Measurements from ENCODE around the gene ERC2.

ERC2 gene

DNA sequence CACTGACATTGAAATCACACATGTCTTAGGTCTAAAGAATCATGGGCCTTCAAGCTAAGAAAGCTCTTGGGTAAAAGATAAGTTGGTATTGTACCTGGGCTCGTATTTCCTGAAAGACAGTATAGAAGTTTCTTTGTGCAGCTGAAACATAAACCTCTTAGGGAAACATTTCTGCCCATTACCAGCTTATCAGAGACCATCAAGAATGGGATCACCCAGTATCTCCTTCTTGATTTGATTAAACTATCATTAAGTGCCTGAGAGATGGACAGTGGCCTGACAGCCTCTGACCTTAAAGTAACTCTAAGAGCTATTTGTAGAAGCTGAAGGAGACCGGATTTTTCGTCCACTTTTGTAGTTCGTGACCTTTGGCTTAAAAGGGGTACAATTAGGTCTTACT lies 265.3 kb downstream of the ERC2 start:
- Histone ChIP-seq H3K9ac (ENCODE audit: low read length) (no peak overlapping the region), H3K4me3 (ENCODE audit: low read length) (no peak overlapping the region), H3K4me1 (ENCODE audit: control insufficient read depth, insufficient read depth, low read length) (no peaks in the 10 kb centered on the region), H3K27ac (ENCODE audit: low read depth, low read length) (no peak overlapping the region), H3K36me3 (ENCODE audit: control insufficient read depth, insufficient read depth, low read length) (no peaks in the 10 kb centered on the region), H3K27me3 (ENCODE audit: control insufficient read depth, insufficient read depth, low read length) (no peaks in the 10 kb centered on the region)

DNA sequence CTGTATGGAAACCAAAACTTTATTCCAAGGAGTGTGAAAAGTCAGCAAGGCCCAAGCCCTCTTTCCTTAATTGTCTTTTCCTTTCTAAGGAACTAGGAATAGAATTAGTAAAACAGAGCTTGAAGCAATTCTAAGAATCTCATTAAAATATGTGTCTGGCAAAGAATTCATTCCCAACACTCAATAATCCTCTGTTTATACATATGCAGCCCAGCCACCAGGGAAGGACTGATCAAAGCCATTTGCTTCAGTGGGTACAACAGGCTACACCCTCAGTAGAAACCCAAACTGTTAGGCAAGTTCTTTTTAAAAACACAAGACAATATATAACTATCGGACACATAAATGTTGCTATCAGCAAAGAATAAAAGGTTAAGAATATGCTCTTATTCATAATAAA lies 266.9 kb downstream of the ERC2 start:
- Histone ChIP-seq H3K36me3 (ENCODE audit: control insufficient read depth, insufficient read depth, low read length) (no peaks in the 10 kb centered on the region), H3K9ac (ENCODE audit: low read length) (no peak overlapping the region), H3K4me3 (ENCODE audit: low read length) (no peak overlapping the region), H3K4me1 (ENCODE audit: control insufficient read depth, insufficient read depth, low read length) (no peaks in the 10 kb centered on the region), H3K27me3 (ENCODE audit: control insufficient read depth, insufficient read depth, low read length) (no peaks in the 10 kb centered on the region), H3K27ac (ENCODE audit: low read depth, low read length) (no peak overlapping the region)

GRCh38 chr3:56200251-56200650 lies 268.0 kb downstream of the ERC2 start:
- H3K4me3 ChIP-seq (ENCODE audit: low read length) = no peak overlapping the region
- no peaks in the 10 kb centered on the region for H3K36me3 ChIP-seq (ENCODE audit: control insufficient read depth, insufficient read depth, low read length)
- H3K27me3 ChIP-seq (ENCODE audit: control insufficient read depth, insufficient read depth, low read length) = no peaks in the 10 kb centered on the region
- H3K27ac ChIP-seq (ENCODE audit: low read depth, low read length) = no peak overlapping the region
- no peaks in the 10 kb centered on the region for H3K4me1 ChIP-seq (ENCODE audit: control insufficient read depth, insufficient read depth, low read length)
- no peak overlapping the region for H3K9ac ChIP-seq (ENCODE audit: low read length)

DNA sequence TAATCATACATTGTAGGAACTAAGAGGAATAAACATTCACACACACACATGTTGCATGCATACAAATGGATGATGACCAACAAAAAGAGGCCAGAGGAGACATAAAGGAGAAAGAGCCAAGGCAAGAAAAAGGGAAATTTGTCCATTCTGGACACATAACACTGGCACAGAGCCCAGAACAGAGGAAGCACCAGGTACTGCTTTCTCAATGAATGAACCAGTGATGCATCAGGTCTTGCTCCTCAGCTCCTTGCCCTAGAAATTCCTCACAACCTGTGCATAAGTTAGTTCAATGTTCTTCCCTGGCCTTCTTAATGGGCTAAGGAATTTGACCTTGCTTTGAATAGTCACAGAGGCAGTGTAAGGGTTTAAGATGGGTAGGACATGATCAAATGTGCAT lies 270.3 kb downstream of the ERC2 start:
- Histone ChIP-seq H3K27ac (ENCODE audit: low read depth, low read length) (no peak overlapping the region), H3K4me3 (ENCODE audit: low read length) (no peak overlapping the region), H3K4me1 (ENCODE audit: control insufficient read depth, insufficient read depth, low read length) (no peaks in the 10 kb centered on the region), H3K9ac (ENCODE audit: low read length) (no peak overlapping the region), H3K27me3 (ENCODE audit: control insufficient read depth, insufficient read depth, low read length) (no peaks in the 10 kb centered on the region), H3K36me3 (ENCODE audit: control insufficient read depth, insufficient read depth, low read length) (no peaks in the 10 kb centered on the region)

DNA sequence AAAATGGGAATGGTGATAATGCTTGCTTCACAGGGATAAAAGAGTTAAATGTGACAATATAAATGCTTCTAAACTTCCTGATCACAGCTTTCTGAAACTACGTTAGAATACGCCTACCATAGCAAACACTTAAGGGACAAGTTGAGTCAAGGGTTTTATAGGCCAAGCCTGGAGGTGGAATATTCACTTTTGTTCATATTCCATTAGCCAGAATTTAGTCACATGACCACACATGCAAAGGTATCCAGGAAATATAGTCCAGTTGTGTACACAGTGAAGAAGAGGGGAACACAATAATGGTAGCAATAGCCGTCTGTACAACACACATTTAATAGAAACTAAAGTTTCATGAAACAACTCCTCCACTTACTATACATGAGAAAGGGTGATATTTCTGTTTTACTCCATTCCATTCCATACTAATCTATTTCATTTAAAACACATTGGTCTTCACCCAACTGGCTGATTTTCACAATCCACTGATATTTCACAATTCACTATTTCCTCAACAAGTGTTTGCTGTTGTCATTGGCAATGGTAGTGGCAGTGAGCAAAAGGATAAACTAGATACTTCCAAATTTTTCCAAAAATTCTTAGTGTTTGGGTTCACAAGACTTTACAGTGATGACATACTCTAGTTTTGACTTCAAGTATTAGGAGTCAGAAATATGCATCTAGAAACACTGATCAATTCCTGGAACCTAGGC lies 270.9 kb downstream of the ERC2 start:
- Histone ChIP-seq H3K36me3 (ENCODE audit: control insufficient read depth, insufficient read depth, low read length) (no peaks in the 10 kb centered on the region), H3K27me3 (ENCODE audit: control insufficient read depth, insufficient read depth, low read length) (no peaks in the 10 kb centered on the region), H3K4me3 (ENCODE audit: low read length) (no peak overlapping the region), H3K4me1 (ENCODE audit: control insufficient read depth, insufficient read depth, low read length) (no peaks in the 10 kb centered on the region), H3K9ac (ENCODE audit: low read length) (no peak overlapping the region), H3K27ac (ENCODE audit: low read depth, low read length) (no peak overlapping the region)

DNA sequence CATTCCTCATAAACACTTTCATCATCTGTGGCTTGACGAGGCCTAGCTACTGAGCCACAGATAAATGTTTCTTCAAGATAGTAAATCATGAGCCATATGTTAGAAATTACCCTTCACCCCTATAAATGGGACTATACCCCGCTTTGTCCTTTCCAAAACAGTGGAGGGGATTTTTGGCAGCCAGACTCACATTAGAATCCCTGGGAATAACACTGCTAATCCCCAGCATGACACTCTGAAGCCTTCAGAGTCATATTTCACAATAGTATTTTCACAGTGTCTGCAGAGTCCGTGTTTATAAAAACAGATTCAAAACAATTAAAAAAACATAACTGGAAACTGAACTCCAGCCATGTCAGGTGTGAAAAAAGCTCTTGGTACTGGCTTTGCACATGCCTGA lies 271.6 kb downstream of the ERC2 start:
- Histone ChIP-seq H3K9ac (ENCODE audit: low read length) (no peak overlapping the region), H3K4me1 (ENCODE audit: control insufficient read depth, insufficient read depth, low read length) (no peaks in the 10 kb centered on the region), H3K27ac (ENCODE audit: low read depth, low read length) (no peak overlapping the region), H3K4me3 (ENCODE audit: low read length) (no peak overlapping the region), H3K27me3 (ENCODE audit: control insufficient read depth, insufficient read depth, low read length) (no peaks in the 10 kb centered on the region), H3K36me3 (ENCODE audit: control insufficient read depth, insufficient read depth, low read length) (no peaks in the 10 kb centered on the region)

- H3K4me3 ChIP-seq (ENCODE audit: low read length) = no peak overlapping the region
- no peaks in the 10 kb centered on the region for H3K36me3 ChIP-seq (ENCODE audit: control insufficient read depth, insufficient read depth, low read length)
- H3K4me1 ChIP-seq (ENCODE audit: control insufficient read depth, insufficient read depth, low read length) = no peaks in the 10 kb centered on the region
- no peak overlapping the region for H3K9ac ChIP-seq (ENCODE audit: low read length)
- no peak overlapping the region for H3K27ac ChIP-seq (ENCODE audit: low read depth, low read length)
- no peaks in the 10 kb centered on the region for H3K27me3 ChIP-seq (ENCODE audit: control insufficient read depth, insufficient read depth, low read length)
These were observed 274.7 kb downstream of the ERC2 start for GRCh38 chr3:56193519-56193918.

DNA sequence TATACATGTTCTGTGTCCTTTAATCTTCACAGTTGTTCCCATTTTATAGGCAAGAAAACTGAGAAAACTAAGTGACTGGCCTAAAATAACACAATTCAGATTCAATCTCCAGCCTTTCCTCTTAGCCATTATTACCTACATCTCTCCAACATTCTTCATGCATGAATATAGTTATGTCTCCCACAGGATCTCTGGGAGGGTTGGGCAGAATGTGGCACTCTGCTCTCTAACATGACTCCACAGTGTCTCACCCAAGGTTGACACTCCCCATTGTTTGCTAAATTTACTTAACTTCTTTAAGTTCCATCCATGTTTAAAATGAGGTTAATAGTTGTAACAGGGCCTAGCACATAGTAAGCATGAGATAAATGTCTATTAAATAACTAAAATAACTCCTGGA lies 276.3 kb downstream of the ERC2 start:
- Histone ChIP-seq H3K4me3 (ENCODE audit: low read length) (no peak overlapping the region), H3K36me3 (ENCODE audit: control insufficient read depth, insufficient read depth, low read length) (no peaks in the 10 kb centered on the region), H3K4me1 (ENCODE audit: control insufficient read depth, insufficient read depth, low read length) (no peaks in the 10 kb centered on the region), H3K9ac (ENCODE audit: low read length) (no peak overlapping the region), H3K27ac (ENCODE audit: low read depth, low read length) (no peak overlapping the region), H3K27me3 (ENCODE audit: control insufficient read depth, insufficient read depth, low read length) (no peaks in the 10 kb centered on the region)

GRCh38 chr3:56190771-56191305 lies 277.4 kb downstream of the ERC2 start:
- Histone ChIP-seq H3K4me1 (ENCODE audit: control insufficient read depth, insufficient read depth, low read length) (no peaks in the 10 kb centered on the region), H3K27ac (ENCODE audit: low read depth, low read length) (no peak overlapping the region), H3K36me3 (ENCODE audit: control insufficient read depth, insufficient read depth, low read length) (no peaks in the 10 kb centered on the region), H3K9ac (ENCODE audit: low read length) (no peak overlapping the region), H3K4me3 (ENCODE audit: low read length) (no peak overlapping the region), H3K27me3 (ENCODE audit: control insufficient read depth, insufficient read depth, low read length) (no peaks in the 10 kb centered on the region)

DNA sequence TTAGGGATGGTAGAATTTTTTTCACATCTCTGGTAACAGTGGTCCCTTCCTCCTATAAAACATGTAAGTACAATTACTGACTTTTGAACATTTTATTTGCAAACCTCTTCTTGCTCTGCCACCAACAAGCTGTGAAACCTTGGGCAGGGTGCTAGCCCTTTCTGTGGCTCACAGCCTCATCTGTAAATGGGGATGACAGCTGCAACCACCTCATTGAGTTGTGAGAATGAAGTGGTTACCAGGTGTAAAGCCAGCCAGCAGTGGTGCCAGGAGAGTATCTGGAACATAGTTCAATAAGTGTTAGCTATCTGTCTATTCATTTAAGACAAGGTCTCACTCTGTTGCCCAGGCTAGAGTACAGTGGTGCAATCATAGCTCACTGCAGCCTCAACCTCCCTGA lies 278.1 kb downstream of the ERC2 start:
- Histone ChIP-seq H3K4me3 (ENCODE audit: low read length) (no peak overlapping the region), H3K27me3 (ENCODE audit: control insufficient read depth, insufficient read depth, low read length) (no peaks in the 10 kb centered on the region), H3K4me1 (ENCODE audit: control insufficient read depth, insufficient read depth, low read length) (no peaks in the 10 kb centered on the region), H3K27ac (ENCODE audit: low read depth, low read length) (no peak overlapping the region), H3K36me3 (ENCODE audit: control insufficient read depth, insufficient read depth, low read length) (no peaks in the 10 kb centered on the region), H3K9ac (ENCODE audit: low read length) (no peak overlapping the region)

DNA sequence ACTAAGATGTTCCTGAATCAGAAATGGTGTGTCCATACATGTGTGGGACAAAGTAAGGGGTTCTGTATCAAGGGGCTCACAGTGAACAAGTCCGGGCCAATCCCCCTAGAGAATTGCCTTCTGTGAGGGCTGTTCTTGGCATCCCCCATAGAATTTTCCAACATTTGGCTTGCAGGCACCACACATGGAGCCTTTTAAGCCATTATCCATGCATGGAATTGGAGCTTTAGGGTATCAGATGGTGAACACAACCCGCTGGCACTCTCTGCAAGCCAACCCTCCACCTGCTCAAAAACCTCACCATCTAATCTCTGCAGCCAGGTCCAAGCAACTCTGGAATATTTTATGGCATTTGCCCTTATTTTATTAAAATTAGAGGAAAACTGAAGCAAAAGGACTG lies 278.7 kb downstream of the ERC2 start:
- H3K27ac ChIP-seq (ENCODE audit: low read depth, low read length) = no peak overlapping the region
- no peaks in the 10 kb centered on the region for H3K4me1 ChIP-seq (ENCODE audit: control insufficient read depth, insufficient read depth, low read length)
- no peak overlapping the region for H3K9ac ChIP-seq (ENCODE audit: low read length)
- H3K27me3 ChIP-seq (ENCODE audit: control insufficient read depth, insufficient read depth, low read length) = no peaks in the 10 kb centered on the region
- H3K4me3 ChIP-seq (ENCODE audit: low read length) = no peak overlapping the region
- H3K36me3 ChIP-seq (ENCODE audit: control insufficient read depth, insufficient read depth, low read length) = no peaks in the 10 kb centered on the region

DNA sequence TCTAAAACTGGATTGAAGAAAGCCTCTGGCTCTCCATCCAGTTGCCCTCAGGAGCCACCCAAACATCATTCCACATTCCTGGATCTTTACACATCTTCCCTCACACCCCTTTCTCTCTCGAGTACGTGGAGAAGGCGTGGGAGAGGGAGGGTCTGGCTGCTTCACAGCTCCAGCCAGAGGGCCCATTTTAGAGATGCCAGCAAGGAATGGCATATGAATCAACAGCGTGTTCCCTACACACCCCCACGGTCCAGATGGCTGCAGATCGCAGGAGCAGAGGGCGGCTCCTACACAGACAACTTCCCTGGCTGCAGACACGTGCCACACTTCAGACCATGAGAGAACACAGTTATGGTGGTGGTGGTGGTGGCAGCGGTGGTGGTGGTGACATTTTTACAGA lies 280.1 kb downstream of the ERC2 start:
- H3K27ac ChIP-seq (ENCODE audit: low read depth, low read length) = no peak overlapping the region
- no peak overlapping the region for H3K9ac ChIP-seq (ENCODE audit: low read length)
- no peaks in the 10 kb centered on the region for H3K27me3 ChIP-seq (ENCODE audit: control insufficient read depth, insufficient read depth, low read length)
- H3K4me3 ChIP-seq (ENCODE audit: low read length) = no peak overlapping the region
- no peaks in the 10 kb centered on the region for H3K4me1 ChIP-seq (ENCODE audit: control insufficient read depth, insufficient read depth, low read length)
- H3K36me3 ChIP-seq (ENCODE audit: control insufficient read depth, insufficient read depth, low read length) = no peaks in the 10 kb centered on the region

GRCh38 chr3:56187051-56187450 lies 281.2 kb downstream of the ERC2 start:
- Histone ChIP-seq H3K27me3 (ENCODE audit: control insufficient read depth, insufficient read depth, low read length) (no peaks in the 10 kb centered on the region), H3K36me3 (ENCODE audit: control insufficient read depth, insufficient read depth, low read length) (no peaks in the 10 kb centered on the region), H3K4me1 (ENCODE audit: control insufficient read depth, insufficient read depth, low read length) (no peaks in the 10 kb centered on the region), H3K4me3 (ENCODE audit: low read length) (no peak overlapping the region), H3K27ac (ENCODE audit: low read depth, low read length) (no peak overlapping the region), H3K9ac (ENCODE audit: low read length) (no peak overlapping the region)
